IPS-15b (cell line): Measurements from ENCODE around the gene HS3ST5.
"Not testable (repeated sequence)": the region's sequence is repeated elsewhere in the genome, so short reads cannot be mapped to it uniquely, and the experiment has no call there.

Source experiments
- H3K27me3 ChIP-seq: one replicate; pipeline ENCODE4 v1.6.1; 2013; ENCODE audit warnings: low read length; ENCODE audit not compliant: control insufficient read depth, insufficient read depth
- H3K36me3 ChIP-seq: one replicate; pipeline ENCODE4 v1.6.1; 2013; ENCODE audit warnings: low read length; ENCODE audit not compliant: control insufficient read depth, insufficient read depth
- H3K4me1 ChIP-seq: one replicate; pipeline ENCODE4 v1.6.1; 2013; ENCODE audit warnings: mild to moderate bottlenecking, low read length; ENCODE audit not compliant: control insufficient read depth, insufficient read depth
- H3K4me3 ChIP-seq: one replicate; pipeline ENCODE4 v1.5.1; 2013; ENCODE audit warnings: low read depth, low read length
- H3K9ac ChIP-seq: one replicate; pipeline ENCODE4 v1.6.1; 2013; ENCODE audit warnings: low read depth, mild to moderate bottlenecking, low read length
- H3K9me3 ChIP-seq: one replicate; pipeline ENCODE4 v1.6.1; 2013; ENCODE audit warnings: mild to moderate bottlenecking, low read length; ENCODE audit not compliant: control insufficient read depth, insufficient read depth

HS3ST5 gene

GRCh38 chr6:114267897-114268296, 74.9 kb downstream of the HS3ST5 start:
- H3K9ac ChIP-seq = no peak overlapping the region
- H3K36me3 ChIP-seq = no peaks in the 10 kb centered on the region
- H3K27me3 ChIP-seq = no peaks in the 10 kb centered on the region
- no peaks in the 10 kb centered on the region for H3K9me3 ChIP-seq
- no peaks in the 10 kb centered on the region for H3K4me1 ChIP-seq
- H3K4me3 ChIP-seq = no peak overlapping the region

- H3K4me1 ChIP-seq = no peaks in the 10 kb centered on the region
- H3K9me3 ChIP-seq = peaks cover under 1% of the 10 kb centered on the region
- no peaks in the 10 kb centered on the region for H3K36me3 ChIP-seq
- no peak overlapping the region for H3K9ac ChIP-seq
- no peak overlapping the region for H3K4me3 ChIP-seq
- no peaks in the 10 kb centered on the region for H3K27me3 ChIP-seq
These were observed 82.0 kb downstream of the HS3ST5 start for GRCh38 chr6:114260810-114261209.

- no peaks in the 10 kb centered on the region for H3K4me1 ChIP-seq
- no peaks in the 10 kb centered on the region for H3K36me3 ChIP-seq
- H3K4me3 ChIP-seq = no peak overlapping the region
- no peaks in the 10 kb centered on the region for H3K27me3 ChIP-seq
- H3K9me3 ChIP-seq = peaks cover 9% of the 10 kb centered on the region
- no peak overlapping the region for H3K9ac ChIP-seq
These were observed 84.4 kb downstream of the HS3ST5 start for GRCh38 chr6:114258376-114258775.

- H3K36me3 ChIP-seq = no peaks in the 10 kb centered on the region
- no peaks in the 10 kb centered on the region for H3K4me1 ChIP-seq
- H3K9ac ChIP-seq = no peak overlapping the region
- no peak overlapping the region for H3K4me3 ChIP-seq
- peaks cover 9% of the 10 kb centered on the region for H3K9me3 ChIP-seq
- no peaks in the 10 kb centered on the region for H3K27me3 ChIP-seq
These were observed 89.4 kb downstream of the HS3ST5 start for GRCh38 chr6:114253431-114253830.

GRCh38 chr6:114249522-114249921, 93.3 kb downstream of the HS3ST5 start:
- Histone ChIP-seq H3K9me3 (no peaks in the 10 kb centered on the region), H3K4me1 (peaks cover 2% of the 10 kb centered on the region), H3K27me3 (no peaks in the 10 kb centered on the region), H3K36me3 (no peaks in the 10 kb centered on the region), H3K4me3 (no peak overlapping the region), H3K9ac (no peak overlapping the region)

- no peaks in the 10 kb centered on the region for H3K27me3 ChIP-seq
- peaks cover 2% of the 10 kb centered on the region for H3K4me1 ChIP-seq
- H3K4me3 ChIP-seq = no peak overlapping the region
- H3K9me3 ChIP-seq = no peaks in the 10 kb centered on the region
- no peaks in the 10 kb centered on the region for H3K36me3 ChIP-seq
- H3K9ac ChIP-seq = no peak overlapping the region
These were observed 95.7 kb downstream of the HS3ST5 start for GRCh38 chr6:114247101-114247500.

- no peaks in the 10 kb centered on the region for H3K4me1 ChIP-seq
- no peak overlapping the region for H3K9ac ChIP-seq
- H3K9me3 ChIP-seq = no peaks in the 10 kb centered on the region
- no peaks in the 10 kb centered on the region for H3K36me3 ChIP-seq
- no peak overlapping the region for H3K4me3 ChIP-seq
- H3K27me3 ChIP-seq = no peaks in the 10 kb centered on the region
These were observed 102.0 kb downstream of the HS3ST5 start for GRCh38 chr6:114240796-114241195.

GRCh38 chr6:114228675-114229074, 114.1 kb downstream of the HS3ST5 start:
- H3K4me3 ChIP-seq = no peak overlapping the region

GRCh38 chr6:114227944-114228468, 114.8 kb downstream of the HS3ST5 start:
- Histone ChIP-seq H3K4me3 (no peak overlapping the region), H3K4me1 (peaks cover 2% of the 10 kb centered on the region), H3K27me3 (no peaks in the 10 kb centered on the region), H3K9ac (no peak overlapping the region), H3K9me3 (no peaks in the 10 kb centered on the region), H3K36me3 (no peaks in the 10 kb centered on the region)

More at GRCh38 chr6:114228675-114229074, 114.1 kb downstream of the HS3ST5 start:
- H3K4me1 ChIP-seq = peaks cover 2% of the 10 kb centered on the region
- H3K27me3 ChIP-seq = no peaks in the 10 kb centered on the region
- H3K9me3 ChIP-seq = no peaks in the 10 kb centered on the region
- no peak overlapping the region for H3K9ac ChIP-seq
- no peaks in the 10 kb centered on the region for H3K36me3 ChIP-seq

- Histone ChIP-seq H3K9me3 (no peaks in the 10 kb centered on the region), H3K27me3 (no peaks in the 10 kb centered on the region), H3K4me3 (no peak overlapping the region), H3K4me1 (no peaks in the 10 kb centered on the region), H3K9ac (no peak overlapping the region), H3K36me3 (no peaks in the 10 kb centered on the region)
These were observed 122.6 kb downstream of the HS3ST5 start for GRCh38 chr6:114220241-114220640.

GRCh38 chr6:114218437-114219340, 124.1 kb downstream of the HS3ST5 start:
- no peaks in the 10 kb centered on the region for H3K9me3 ChIP-seq
- H3K9ac ChIP-seq = no peak overlapping the region
- no peak overlapping the region for H3K4me3 ChIP-seq
- no peaks in the 10 kb centered on the region for H3K36me3 ChIP-seq
- no peaks in the 10 kb centered on the region for H3K4me1 ChIP-seq
- no peaks in the 10 kb centered on the region for H3K27me3 ChIP-seq

- H3K9ac ChIP-seq, H3K27me3 ChIP-seq, H3K4me3 ChIP-seq, H3K4me1 ChIP-seq, H3K9me3 ChIP-seq, H3K36me3 ChIP-seq: not testable (repeated sequence)
These were observed 124.8 kb downstream of the HS3ST5 start for GRCh38 chr6:114217996-114218395.
